ENCODE measurements around the gene GNAI3.

- TF ChIP-seq, protein P1, sequence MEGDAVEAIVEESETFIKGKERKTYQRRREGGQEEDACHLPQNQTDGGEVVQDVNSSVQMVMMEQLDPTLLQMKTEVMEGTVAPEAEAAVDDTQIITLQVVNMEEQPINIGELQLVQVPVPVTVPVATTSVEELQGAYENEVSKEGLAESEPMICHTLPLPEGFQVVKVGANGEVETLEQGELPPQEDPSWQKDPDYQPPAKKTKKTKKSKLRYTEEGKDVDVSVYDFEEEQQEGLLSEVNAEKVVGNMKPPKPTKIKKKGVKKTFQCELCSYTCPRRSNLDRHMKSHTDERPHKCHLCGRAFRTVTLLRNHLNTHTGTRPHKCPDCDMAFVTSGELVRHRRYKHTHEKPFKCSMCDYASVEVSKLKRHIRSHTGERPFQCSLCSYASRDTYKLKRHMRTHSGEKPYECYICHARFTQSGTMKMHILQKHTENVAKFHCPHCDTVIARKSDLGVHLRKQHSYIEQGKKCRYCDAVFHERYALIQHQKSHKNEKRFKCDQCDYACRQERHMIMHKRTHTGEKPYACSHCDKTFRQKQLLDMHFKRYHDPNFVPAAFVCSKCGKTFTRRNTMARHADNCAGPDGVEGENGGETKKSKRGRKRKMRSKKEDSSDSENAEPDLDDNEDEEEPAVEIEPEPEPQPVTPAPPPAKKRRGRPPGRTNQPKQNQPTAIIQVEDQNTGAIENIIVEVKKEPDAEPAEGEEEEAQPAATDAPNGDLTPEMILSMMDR (IDR thresholded peaks at IDR 0.05; ENCODE audit: poor library complexity) = peak; percentile 2
- no peak for TF ChIP-seq EZH2 (IDR thresholded peaks at IDR 0.05; ENCODE audit: borderline replicate concordance)
Observed at GRCh38 chr1:109567877-109568672, 19.7 kb downstream of the GNAI3 start.

All from hepatocyte (in vitro differentiated cells).